Measurements from ENCODE around the gene PDF. TPM values are rescaled to one million over a fixed set of nuclear protein-coding genes. Genes with fewer than 3 reads are reported as not detected.

The PDF gene
- total RNA-seq, 1 experiment from 2014 or later, result 23.1 TPM

DNA sequence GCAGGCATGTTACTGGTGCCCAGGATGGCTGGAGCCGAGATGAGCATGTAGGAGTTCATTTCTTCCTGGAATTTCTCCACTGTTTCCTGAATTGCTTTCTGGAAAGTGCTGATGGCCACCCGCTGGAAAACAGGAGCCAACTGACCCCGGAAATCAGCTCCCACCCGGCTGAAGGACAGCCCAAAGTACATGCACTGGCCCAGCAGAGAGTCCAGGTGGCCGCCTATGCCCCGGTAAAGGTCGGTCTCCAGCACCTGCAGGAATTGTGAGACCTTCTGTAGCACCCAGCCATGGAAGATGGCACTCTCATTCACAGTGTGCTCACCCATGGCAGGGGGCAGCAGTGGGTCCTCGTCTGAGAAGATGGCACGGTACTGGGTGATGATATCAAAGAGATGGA, 4.3 kb upstream of the PDF start:
- Histone ChIP-seq H3K4me3 (ENCODE audit: low read depth in 2 of 2, low read length in 2 of 2) (no peak overlapping the region), H3K27me3 (ENCODE audit: control insufficient read depth, insufficient read depth, low read length) (no peaks in the 10 kb centered on the region), H3K4me1 (ENCODE audit: control insufficient read depth, insufficient read depth, low read length) (peaks cover 7% of the 10 kb centered on the region), H3K9me3 (ENCODE audit: control insufficient read depth, insufficient read depth, low read depth, low read length) (no peaks in the 10 kb centered on the region), H3K36me3 (ENCODE audit: control insufficient read depth, insufficient read depth, low read length) (peaks cover 6% of the 10 kb centered on the region; the same call in 1 of the 2 replicates), H3K27ac (ENCODE audit: low read length) (no peak overlapping the region)
- in situ Hi-C loops (cut with HindIII; ENCODE audit: low pct_unique_long_range_greater_than_20kb, low sequenced_read_pairs) (no loop called here), intact Hi-C loops (cut with micrococcal nuclease; ENCODE audit: unreplicated experiment) (no loop called here)
- POLR2A ChIA-PET, result no interaction called here
- ATAC-seq (no peak), DNase-seq (ENCODE audit: low read depth, low spot score) (no peak)
- CTCF ChIA-PET, result no interaction called here
- BruUV-seq (replicated peaks), result no TSS peak
- TF ChIP-seq, protein P1, sequence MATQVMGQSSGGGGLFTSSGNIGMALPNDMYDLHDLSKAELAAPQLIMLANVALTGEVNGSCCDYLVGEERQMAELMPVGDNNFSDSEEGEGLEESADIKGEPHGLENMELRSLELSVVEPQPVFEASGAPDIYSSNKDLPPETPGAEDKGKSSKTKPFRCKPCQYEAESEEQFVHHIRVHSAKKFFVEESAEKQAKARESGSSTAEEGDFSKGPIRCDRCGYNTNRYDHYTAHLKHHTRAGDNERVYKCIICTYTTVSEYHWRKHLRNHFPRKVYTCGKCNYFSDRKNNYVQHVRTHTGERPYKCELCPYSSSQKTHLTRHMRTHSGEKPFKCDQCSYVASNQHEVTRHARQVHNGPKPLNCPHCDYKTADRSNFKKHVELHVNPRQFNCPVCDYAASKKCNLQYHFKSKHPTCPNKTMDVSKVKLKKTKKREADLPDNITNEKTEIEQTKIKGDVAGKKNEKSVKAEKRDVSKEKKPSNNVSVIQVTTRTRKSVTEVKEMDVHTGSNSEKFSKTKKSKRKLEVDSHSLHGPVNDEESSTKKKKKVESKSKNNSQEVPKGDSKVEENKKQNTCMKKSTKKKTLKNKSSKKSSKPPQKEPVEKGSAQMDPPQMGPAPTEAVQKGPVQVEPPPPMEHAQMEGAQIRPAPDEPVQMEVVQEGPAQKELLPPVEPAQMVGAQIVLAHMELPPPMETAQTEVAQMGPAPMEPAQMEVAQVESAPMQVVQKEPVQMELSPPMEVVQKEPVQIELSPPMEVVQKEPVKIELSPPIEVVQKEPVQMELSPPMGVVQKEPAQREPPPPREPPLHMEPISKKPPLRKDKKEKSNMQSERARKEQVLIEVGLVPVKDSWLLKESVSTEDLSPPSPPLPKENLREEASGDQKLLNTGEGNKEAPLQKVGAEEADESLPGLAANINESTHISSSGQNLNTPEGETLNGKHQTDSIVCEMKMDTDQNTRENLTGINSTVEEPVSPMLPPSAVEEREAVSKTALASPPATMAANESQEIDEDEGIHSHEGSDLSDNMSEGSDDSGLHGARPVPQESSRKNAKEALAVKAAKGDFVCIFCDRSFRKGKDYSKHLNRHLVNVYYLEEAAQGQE (IDR thresholded peaks at IDR 0.05; ENCODE audit: insufficient read depth in 1 of 2, low read depth in 2 of 2, low read length in 1 of 2), result no peak

DNA sequence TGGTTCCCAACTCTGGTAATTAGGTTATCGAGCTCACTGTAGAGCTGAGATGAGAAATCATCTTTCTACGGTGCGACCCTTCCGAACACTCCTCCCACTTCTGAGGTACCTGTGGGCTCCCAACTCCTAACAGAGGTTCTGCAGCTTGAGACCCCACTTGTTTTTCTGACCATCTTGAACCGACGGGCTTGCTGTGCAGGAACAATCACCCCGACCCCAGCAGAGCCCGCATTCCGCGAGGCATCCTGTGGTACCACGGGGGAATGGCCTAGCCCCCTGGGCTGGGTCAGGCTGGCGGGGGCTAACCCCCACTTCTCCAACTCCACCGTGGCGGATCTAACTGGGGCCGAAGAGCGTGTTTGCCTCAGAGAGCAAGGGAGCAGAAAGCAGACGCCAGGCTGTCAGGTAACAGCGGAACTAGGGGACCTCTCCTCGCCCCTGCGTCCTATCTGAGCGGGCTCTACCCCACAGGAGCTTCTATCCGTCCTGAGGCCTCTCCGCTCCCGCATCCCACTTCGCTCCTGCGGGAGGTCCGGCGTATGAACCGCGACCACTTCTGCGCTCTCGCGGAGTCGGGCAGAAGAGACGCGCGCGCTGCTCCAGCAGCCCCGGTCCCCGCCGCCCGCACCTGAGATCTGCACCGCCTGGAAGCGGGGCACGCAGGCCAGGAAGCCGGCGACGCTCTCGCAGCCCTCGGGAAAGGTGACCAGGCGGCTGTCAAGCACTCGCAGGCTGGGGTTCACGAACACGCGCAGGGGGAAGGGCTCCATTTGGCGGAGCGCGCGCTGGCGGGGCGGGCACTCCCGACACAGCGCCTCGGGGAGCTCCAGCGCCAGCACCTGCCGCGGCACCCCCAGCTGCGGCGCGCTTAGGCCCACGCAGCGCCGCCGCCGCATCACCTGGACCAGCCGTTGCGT, 761 bp downstream of the PDF start:
- no peaks in the 10 kb centered on the region for H3K27me3 ChIP-seq (ENCODE audit: control insufficient read depth, insufficient read depth, low read length)
- in situ Hi-C loops (cut with HindIII; ENCODE audit: low pct_unique_long_range_greater_than_20kb, low sequenced_read_pairs), result no loop called here
- POLR2A ChIA-PET, result no interaction called here
- CTCF ChIA-PET, result no interaction called here
- H3K9me3 ChIP-seq (ENCODE audit: control insufficient read depth, insufficient read depth, low read depth, low read length), result no peaks in the 10 kb centered on the region
- DNase-seq (ENCODE audit: low read depth, low spot score) (no peak), ATAC-seq (peak; percentile 43)
- peak overlapping the region; percentile 79 for H3K27ac ChIP-seq (ENCODE audit: low read length)
- peaks cover 2% of the 10 kb centered on the region; the same call in 1 of the 2 replicates for H3K36me3 ChIP-seq (ENCODE audit: control insufficient read depth, insufficient read depth, low read length)
- peak overlapping the region; percentile 64 to 71 for H3K4me3 ChIP-seq (ENCODE audit: low read depth in 2 of 2, low read length in 2 of 2)
- intact Hi-C loops (cut with micrococcal nuclease; ENCODE audit: unreplicated experiment), result no loop called here
- H3K4me1 ChIP-seq (ENCODE audit: control insufficient read depth, insufficient read depth, low read length), result peaks cover 15% of the 10 kb centered on the region
- TF ChIP-seq POLR2AphosphoS5 (IDR thresholded peaks at IDR 0.05; ENCODE audit: low read depth, low read length), result no peak
- no peak for TF ChIP-seq SIN3A (IDR thresholded peaks at IDR 0.05; ENCODE audit: borderline replicate concordance, insufficient read depth, low read depth, low read length)
- TF ChIP-seq, protein P2, sequence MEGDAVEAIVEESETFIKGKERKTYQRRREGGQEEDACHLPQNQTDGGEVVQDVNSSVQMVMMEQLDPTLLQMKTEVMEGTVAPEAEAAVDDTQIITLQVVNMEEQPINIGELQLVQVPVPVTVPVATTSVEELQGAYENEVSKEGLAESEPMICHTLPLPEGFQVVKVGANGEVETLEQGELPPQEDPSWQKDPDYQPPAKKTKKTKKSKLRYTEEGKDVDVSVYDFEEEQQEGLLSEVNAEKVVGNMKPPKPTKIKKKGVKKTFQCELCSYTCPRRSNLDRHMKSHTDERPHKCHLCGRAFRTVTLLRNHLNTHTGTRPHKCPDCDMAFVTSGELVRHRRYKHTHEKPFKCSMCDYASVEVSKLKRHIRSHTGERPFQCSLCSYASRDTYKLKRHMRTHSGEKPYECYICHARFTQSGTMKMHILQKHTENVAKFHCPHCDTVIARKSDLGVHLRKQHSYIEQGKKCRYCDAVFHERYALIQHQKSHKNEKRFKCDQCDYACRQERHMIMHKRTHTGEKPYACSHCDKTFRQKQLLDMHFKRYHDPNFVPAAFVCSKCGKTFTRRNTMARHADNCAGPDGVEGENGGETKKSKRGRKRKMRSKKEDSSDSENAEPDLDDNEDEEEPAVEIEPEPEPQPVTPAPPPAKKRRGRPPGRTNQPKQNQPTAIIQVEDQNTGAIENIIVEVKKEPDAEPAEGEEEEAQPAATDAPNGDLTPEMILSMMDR (IDR thresholded peaks at IDR 0.05), result no peak
- TF ChIP-seq TCF7L2 (IDR thresholded peaks at IDR 0.05; ENCODE audit: low read depth, low read length), result no peak
- TF ChIP-seq, protein P1 (IDR thresholded peaks at IDR 0.05; ENCODE audit: insufficient read depth in 1 of 2, low read depth in 2 of 2, low read length in 1 of 2), result no peak
- no TSS peak for BruUV-seq (replicated peaks)

Data from Panc1 (cell line).